ENCODE results near the gene TMEM130.

- TF ChIP-seq CTCF (IDR thresholded peaks at IDR 0.05): no peak
- TF ChIP-seq SMC3 (IDR thresholded peaks at IDR 0.05; ENCODE audit: low read depth, low read length): no peak
- no peak for TF ChIP-seq YY1 (IDR thresholded peaks at IDR 0.05; ENCODE audit: low read depth)
- TF ChIP-seq RAD21 (IDR thresholded peaks at IDR 0.05; ENCODE audit: low read length): no peak
- no peak for TF ChIP-seq RCOR1 (IDR thresholded peaks at IDR 0.05; ENCODE audit: low read length)
- no peak for TF ChIP-seq MAX (IDR thresholded peaks at IDR 0.05; ENCODE audit: low read depth)
- TF ChIP-seq TAF1 (IDR thresholded peaks at IDR 0.05; ENCODE audit: borderline replicate concordance, low read depth, low read length): no peak
- TF ChIP-seq, protein P1, sequence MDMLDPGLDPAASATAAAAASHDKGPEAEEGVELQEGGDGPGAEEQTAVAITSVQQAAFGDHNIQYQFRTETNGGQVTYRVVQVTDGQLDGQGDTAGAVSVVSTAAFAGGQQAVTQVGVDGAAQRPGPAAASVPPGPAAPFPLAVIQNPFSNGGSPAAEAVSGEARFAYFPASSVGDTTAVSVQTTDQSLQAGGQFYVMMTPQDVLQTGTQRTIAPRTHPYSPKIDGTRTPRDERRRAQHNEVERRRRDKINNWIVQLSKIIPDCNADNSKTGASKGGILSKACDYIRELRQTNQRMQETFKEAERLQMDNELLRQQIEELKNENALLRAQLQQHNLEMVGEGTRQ (IDR thresholded peaks at IDR 0.05; ENCODE audit: borderline replicate concordance, low read depth, low read length): no peak
These were observed 38.8 kb upstream of the TMEM130 start for GRCh38 chr7:98908585-98908984.

Data from SK-N-SH (cell line).